Right kidney (tissue), 1 donor: Measurements from ENCODE around the gene INAVA.

Experiments
- DNase-seq: peaks from one replicate; pipeline ENCODE4 v3.0.0-alpha.2; 2016

The INAVA gene

GRCh38 chr1:200875416-200875815, 19.3 kb upstream of the INAVA start:
- DNase-seq = no peak

- DNase-seq = no peak
Measured at GRCh38 chr1:200877010-200877409, 17.7 kb upstream of the INAVA start.

GRCh38 chr1:200877839-200878551, 16.7 kb upstream of the INAVA start:
- DNase-seq = no peak

GRCh38 chr1:200880212-200880611, 14.5 kb upstream of the INAVA start:
- no peak for DNase-seq

GRCh38 chr1:200883118-200883517, 11.6 kb upstream of the INAVA start:
- DNase-seq = no peak

- no peak for DNase-seq
Measured at GRCh38 chr1:200885623-200886402, 8.9 kb upstream of the INAVA start.

- no peak for DNase-seq
Measured at GRCh38 chr1:200886594-200886993, 8.1 kb upstream of the INAVA start.

- DNase-seq = no peak
Measured at GRCh38 chr1:200887036-200887435, 7.7 kb upstream of the INAVA start.

GRCh38 chr1:200887772-200888348, 6.8 kb upstream of the INAVA start:
- DNase-seq = no peak

GRCh38 chr1:200888349-200888838, 6.3 kb upstream of the INAVA start:
- no peak for DNase-seq

GRCh38 chr1:200889571-200889970, 5.1 kb upstream of the INAVA start:
- no peak for DNase-seq

- no peak for DNase-seq
Measured at GRCh38 chr1:200890027-200890426, 4.7 kb upstream of the INAVA start.

- DNase-seq = peak; percentile 92
Measured at GRCh38 chr1:200890818-200891773, 3.6 kb upstream of the INAVA start.

- DNase-seq = no peak
Measured at GRCh38 chr1:200891774-200892157, 2.9 kb upstream of the INAVA start.

GRCh38 chr1:200892546-200892945, 2.2 kb upstream of the INAVA start:
- no peak for DNase-seq

GRCh38 chr1:200892958-200893357, 1.7 kb upstream of the INAVA start:
- no peak for DNase-seq

- no peak for DNase-seq
Measured at GRCh38 chr1:200893411-200893901, 1.2 kb upstream of the INAVA start.

- no peak for DNase-seq
Measured at GRCh38 chr1:200895443-200895789, 716 bp downstream of the INAVA start.

- DNase-seq = peak; percentile 63
Measured at GRCh38 chr1:200895801-200896530, 1.3 kb downstream of the INAVA start.

- peak; percentile 60 for DNase-seq
Measured at GRCh38 chr1:200896531-200897196, 2.0 kb downstream of the INAVA start.

GRCh38 chr1:200897259-200897658, 2.6 kb downstream of the INAVA start:
- no peak for DNase-seq
